Heart left ventricle (tissue), 16 donors: ENCODE data around the gene ZNF100. TPM values are rescaled to one million over a fixed set of nuclear protein-coding genes. Genes with fewer than 3 reads are reported as not detected.
"Not testable (repeated sequence)": the region's sequence is repeated elsewhere in the genome, so short reads cannot be mapped to it uniquely, and the experiment has no call there.

Experiments used
- ATAC-seq, 4 donors: fragments of 200-7000 bp; cut with Tn5 transposase; one replicate each; pipeline ENCODE4 v1.9.1; 2020 to 2022; ENCODE audit warnings: moderate library complexity in 4 of 4, mild to moderate bottlenecking in 3 of 4, moderate number of reproducible peaks in 1 of 4
- DNase-seq, 5 donors: peaks; one replicate each; pipeline ENCODE4 v3.0.0-alpha.2; 2020
- H3K27ac ChIP-seq, 12 donors: fragments of 200-600 bp; sonication (generic) in 4 of 12; one replicate each; pipeline versions ENCODE4 v1.5.0 to v1.8.0; 2016 to 2022; ENCODE audit warnings: mild to moderate bottlenecking in 2 of 12
- H3K27me3 ChIP-seq, 9 donors: fragments of 200-600 bp; sonication (generic) in 2 of 9; one replicate each; pipeline versions ENCODE4 v1.5.1 to v1.8.0; 2016 to 2022; ENCODE audit warnings: mild to moderate bottlenecking in 3 of 9
- H3K36me3 ChIP-seq, 9 donors: fragments of 200-600 bp; sonication (generic) in 2 of 9; one replicate each; pipeline versions ENCODE4 v1.5.0 to v1.8.0; 2018 to 2022; ENCODE audit warnings: mild to moderate bottlenecking in 2 of 9
- H3K4me1 ChIP-seq, 12 donors: fragments of 200-600 bp; sonication (generic) in 4 of 12; one replicate each; pipeline versions ENCODE4 v1.5.0 to v1.8.0; 2016 to 2022; ENCODE audit warnings: mild to moderate bottlenecking in 3 of 12
- H3K4me3 ChIP-seq, 12 donors: fragments of 200-600 bp; sonication (generic) in 4 of 12; one replicate each; pipeline versions ENCODE4 v1.5.0 to v1.8.0; 2017 to 2022; ENCODE audit warnings: mild to moderate bottlenecking in 9 of 12, moderate library complexity in 4 of 12
- H3K9me3 ChIP-seq, 12 donors: fragments of 200-600 bp; sonication (generic) in 4 of 12; one replicate each; pipeline versions ENCODE4 v1.5.0 to v1.8.0; 2016 to 2022; ENCODE audit warnings: mild to moderate bottlenecking in 1 of 12
- POLR2A ChIP-seq, 2 donors: fragments of 450-650 bp; IDR thresholded peaks; one replicate each; pipeline ENCODE4 v1.6.1; 2017; ENCODE audit warnings: antibody characterized with exemption in 2 of 2, mild to moderate bottlenecking in 2 of 2, moderate library complexity in 2 of 2
- WGBS, 4 donors: extraction: QIAGEN DNeasy Blood & Tissue Kit in 2 of 4; methylation state at CpG; one replicate each; pipeline versions ENCODE4 v1.1.5 to v1.1.7; 2013 to 2018; 5-methylcytosine and 5-hydroxymethylcytosine counted together
- intact Hi-C, 10 donors: fragments of 100-400 bp; cut with DNase I; formaldehyde crosslinking; loops; one replicate each; pipeline versions ENCODE4 v1.11.1 to v1.14.2; 2022
- polyA plus RNA-seq, 2 donors: library from polyadenylated mRNA; stranded (reverse); fragments of 200-250 nt; gene quantifications; one replicate each; pipeline ENCODE4 v1.2.3, GENCODE V29; 2013
- total RNA-seq, 9 donors: library from RNA; depleted of rRNA in 2 of 9; stranded (reverse); fragments of >200 nt in 2 of 9; fragmentation: NEBNext Ultra II Directional in 3 of 9; extraction: Animal tissue kit (Norgen Biotek cat#: 25700) in 3 of 9; gene quantifications; one replicate each; pipeline versions ENCODE4 v1.1.0 to v1.2.4, GENCODE V29; 2016 to 2023
- TF ChIP-seq, protein P1 (sequence below), 12 donors: fragments of 200-600 bp; sonication (generic) in 4 of 12; IDR thresholded peaks; one replicate each; pipeline versions ENCODE4 v1.5.0 to v1.8.0; 2018 to 2022; ENCODE audit warnings: antibody characterized with exemption in 12 of 12, mild to moderate bottlenecking in 5 of 12
- donor health status: ischemic (EF 13 %, LVEDD 7.1; RV severe dilation, severe dysfunction).
- donor health status: healthy with polysubstance abuse.
- donor health status: DM: no; HTN: yes; CAD: no.
- donor health status: DM: no; HTN: no; CAD: no.
- donor health status: ischemic (EF 25% LVEDD 6.9; RV normal size, moderate dysfunction).
- donor health status: ischemic (EF 25% LVEDD 5.7; RV mildly dilated, moderate dysfunction).
- donor health status: healthy.
- donor health status: DM: yes; HTN: yes; CAD: no.
- donor health status: ischemic (EF 35%, LVEDD 5.7; RV mildly dilated, moderate dysfunction).
- donor health status: nonischemic (EF 11% LVEDD 7.7; RV severe dilation, severe dysfunction).
- donor health status: DM: yes; HTN: yes; CAD: no.
- donor health status: PGD.
- donor health status: ischemic (EF 29% LVEDD 5.4; RV normal size, mild dysfunction).
- donor health status: nonischemic (EF 23%, LVEDD 6.1; RV moderate dilation, normal function).

The ZNF100 gene
- total and polyA plus RNA-seq, 11 donors = 1.8 to 8.7 (median 4.7) TPM

DNA sequence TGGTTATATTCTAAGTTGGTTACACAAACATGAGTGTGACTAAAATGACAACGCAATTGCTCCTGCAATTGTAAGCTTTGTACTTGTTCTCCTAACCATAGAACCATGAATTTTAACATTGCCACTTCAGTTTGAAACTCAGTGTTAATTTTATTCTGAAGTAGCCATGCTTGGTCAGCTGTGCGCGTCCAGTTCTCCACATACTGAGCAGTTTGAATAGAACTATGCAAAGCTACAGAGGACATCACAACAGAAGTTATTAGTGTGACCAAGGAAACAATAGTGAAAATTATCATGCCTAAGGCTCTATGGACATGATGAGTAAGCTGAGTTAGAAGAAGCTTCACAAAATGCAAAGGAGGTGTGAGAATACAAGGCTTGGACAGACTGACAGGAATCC is 19.6 kb upstream of the ZNF100 start:
- WGBS, 4 donors = 82 to 94% (median 91%) methylated on average over 3 of the region's 3 CpGs
- DNase-seq (no peak), ATAC-seq (no peak)
- H3K27ac ChIP-seq = no peak overlapping the region
- TF ChIP-seq, protein P1, sequence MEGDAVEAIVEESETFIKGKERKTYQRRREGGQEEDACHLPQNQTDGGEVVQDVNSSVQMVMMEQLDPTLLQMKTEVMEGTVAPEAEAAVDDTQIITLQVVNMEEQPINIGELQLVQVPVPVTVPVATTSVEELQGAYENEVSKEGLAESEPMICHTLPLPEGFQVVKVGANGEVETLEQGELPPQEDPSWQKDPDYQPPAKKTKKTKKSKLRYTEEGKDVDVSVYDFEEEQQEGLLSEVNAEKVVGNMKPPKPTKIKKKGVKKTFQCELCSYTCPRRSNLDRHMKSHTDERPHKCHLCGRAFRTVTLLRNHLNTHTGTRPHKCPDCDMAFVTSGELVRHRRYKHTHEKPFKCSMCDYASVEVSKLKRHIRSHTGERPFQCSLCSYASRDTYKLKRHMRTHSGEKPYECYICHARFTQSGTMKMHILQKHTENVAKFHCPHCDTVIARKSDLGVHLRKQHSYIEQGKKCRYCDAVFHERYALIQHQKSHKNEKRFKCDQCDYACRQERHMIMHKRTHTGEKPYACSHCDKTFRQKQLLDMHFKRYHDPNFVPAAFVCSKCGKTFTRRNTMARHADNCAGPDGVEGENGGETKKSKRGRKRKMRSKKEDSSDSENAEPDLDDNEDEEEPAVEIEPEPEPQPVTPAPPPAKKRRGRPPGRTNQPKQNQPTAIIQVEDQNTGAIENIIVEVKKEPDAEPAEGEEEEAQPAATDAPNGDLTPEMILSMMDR (IDR thresholded peaks at IDR 0.05) = no peak
- no peak for TF ChIP-seq POLR2A (IDR thresholded peaks at IDR 0.05)
- H3K4me1 ChIP-seq = no peaks in the 10 kb centered on the region
- H3K27me3 ChIP-seq = no peaks in the 10 kb centered on the region
- intact Hi-C loops = no loop called here
- no peaks in the 10 kb centered on the region for H3K36me3 ChIP-seq
- H3K4me3 ChIP-seq = no peak overlapping the region
- peaks cover 0 to 7% (median 0%) of the 10 kb centered on the region in 12 donors for H3K9me3 ChIP-seq

DNA sequence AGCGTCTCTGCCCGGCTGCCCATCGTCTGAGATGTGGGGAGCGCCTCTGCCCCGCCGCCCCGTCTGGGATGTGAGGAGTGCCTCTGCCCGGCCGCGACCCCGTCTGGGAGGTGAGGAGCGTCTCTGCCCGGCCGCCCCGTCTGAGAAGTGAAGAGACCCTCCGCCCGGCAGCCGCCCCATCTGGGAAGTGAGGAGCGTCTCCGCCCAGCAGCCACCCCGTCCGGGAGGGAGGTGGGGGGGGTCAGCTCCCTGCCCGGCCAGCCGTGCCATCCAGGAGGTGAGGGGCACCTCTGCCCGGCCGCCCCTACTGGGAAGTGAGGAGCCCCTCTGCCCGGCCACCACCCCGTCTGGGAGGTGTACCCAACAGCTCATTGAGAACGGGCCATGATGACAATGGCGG is 8.4 kb upstream of the ZNF100 start:
- H3K27ac ChIP-seq, H3K27me3 ChIP-seq, H3K4me3 ChIP-seq, H3K36me3 ChIP-seq, intact Hi-C loops, ATAC-seq, H3K4me1 ChIP-seq, DNase-seq, H3K9me3 ChIP-seq: not testable (repeated sequence)
- 90 to 100% (median 95%) methylated on average over 2 to 26 of the region's 30 CpGs for WGBS, 4 donors

DNA sequence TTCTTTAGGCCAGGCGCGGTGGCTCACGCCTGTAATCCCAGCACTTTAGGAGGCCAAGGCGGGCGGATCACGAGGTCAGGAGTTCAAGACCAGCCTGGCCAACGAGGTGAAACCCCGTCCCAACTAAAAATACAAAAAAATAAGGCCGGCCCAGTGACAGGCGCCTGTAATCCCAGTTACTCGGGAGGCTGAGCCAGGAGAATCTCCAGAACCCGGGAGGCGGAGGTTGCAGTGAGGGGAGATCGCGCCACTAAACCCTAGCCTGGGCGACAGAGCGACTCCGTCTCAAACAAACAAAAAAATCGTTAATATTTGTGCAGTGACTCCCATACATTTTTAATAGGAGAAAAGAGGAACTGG is 694 bp downstream of the ZNF100 start:
- Histone ChIP-seq H3K27ac (peak overlapping the region in 11 of 12 donors; percentile 71 to 90 (median 84)), H3K4me1 (peaks cover 0 to 16% (median 6%) of the 10 kb centered on the region in 12 donors), H3K4me3 (peak overlapping the region; percentile 60 to 95 (median 87)), H3K36me3 (peaks cover 0 to 39% (median 29%) of the 10 kb centered on the region in 9 donors)
- ATAC-seq = peak in 2 of 4 donors; percentile 17 to 25
- not testable (repeated sequence) for H3K9me3 ChIP-seq, H3K27me3 ChIP-seq, DNase-seq
- WGBS, 4 donors = 0 to 3% (median 1%) methylated on average over 19 of the region's 19 CpGs
- intact Hi-C loops = loop anchor here in 2 of 10 donors (5.0 to 10.0 kb wide), 2 partner anchors 86 to 262 kb away; partner anchors contain the start of gene ZNF429 (in 1 of the 2)

DNA sequence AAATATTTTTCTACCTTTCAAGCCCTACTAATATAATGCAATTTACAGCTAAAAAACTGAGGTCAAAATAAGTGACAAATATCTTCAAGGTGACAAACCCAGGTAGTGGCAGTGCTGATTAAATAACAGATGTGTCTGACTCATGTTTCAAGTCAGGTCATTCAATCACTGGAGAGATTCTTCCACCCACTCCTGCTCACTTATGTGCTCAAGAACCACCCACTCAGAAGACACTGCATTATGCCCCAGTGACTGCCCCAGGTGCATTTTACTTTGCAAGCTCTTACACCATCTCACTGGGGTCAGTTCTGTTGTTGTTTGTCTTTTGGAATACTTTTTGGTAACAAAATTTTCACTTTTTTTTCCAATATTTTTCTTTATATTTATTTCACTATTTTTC is 2.2 kb downstream of the ZNF100 start:
- Histone ChIP-seq H3K36me3 (peaks cover 0 to 54% (median 41%) of the 10 kb centered on the region in 9 donors), H3K27me3 (no peaks in the 10 kb centered on the region), H3K27ac (no peak overlapping the region), H3K9me3 (no peaks in the 10 kb centered on the region), H3K4me1 (peaks cover 0 to 16% (median 6%) of the 10 kb centered on the region in 12 donors), H3K4me3 (no peak overlapping the region)
- DNase-seq (no peak), ATAC-seq (no peak)
- TF ChIP-seq POLR2A (IDR thresholded peaks at IDR 0.05) = no peak
- TF ChIP-seq, protein P1 (IDR thresholded peaks at IDR 0.05) = no peak
- intact Hi-C loops = loop anchor here in 2 of 10 donors (5.0 to 10.0 kb wide), 2 partner anchors 87 to 260 kb away; partner anchors contain the start of gene ZNF429 (in 1 of the 2)

DNA sequence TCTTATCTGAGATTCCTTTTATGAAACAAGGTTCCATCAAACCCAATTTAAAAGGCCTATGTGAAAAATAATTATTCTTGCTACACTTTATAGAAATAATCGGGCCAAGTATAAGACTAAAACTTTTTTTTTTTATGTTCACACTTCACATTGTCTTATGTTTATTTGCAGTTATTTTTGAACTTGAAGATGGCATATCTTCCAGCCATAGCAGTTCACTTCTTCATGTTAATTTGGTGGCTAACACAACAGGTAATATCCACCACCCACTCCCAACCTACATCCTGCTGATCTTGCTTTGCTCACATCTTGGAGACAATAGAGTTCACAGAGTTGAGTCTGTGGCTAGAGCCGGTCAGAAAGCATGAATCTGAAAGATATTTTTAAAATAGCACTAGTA is 5.8 kb downstream of the ZNF100 start:
- H3K27ac ChIP-seq, H3K9me3 ChIP-seq, DNase-seq, H3K4me3 ChIP-seq, H3K27me3 ChIP-seq, ATAC-seq: not testable (repeated sequence)
- Histone ChIP-seq H3K36me3 (peaks cover 0 to 82% (median 59%) of the 10 kb centered on the region in 9 donors), H3K4me1 (peaks cover 0 to 12% (median 5%) of the 10 kb centered on the region in 12 donors)
- intact Hi-C loops = loop anchor here in 1 of 10 donors (10.0 kb wide), 1 partner anchor 257 kb away; the partner anchor contains the start of gene ZNF429
- 26 to 87% (median 58%) methylated on average over 2 of the region's 2 CpGs for WGBS, 4 donors

DNA sequence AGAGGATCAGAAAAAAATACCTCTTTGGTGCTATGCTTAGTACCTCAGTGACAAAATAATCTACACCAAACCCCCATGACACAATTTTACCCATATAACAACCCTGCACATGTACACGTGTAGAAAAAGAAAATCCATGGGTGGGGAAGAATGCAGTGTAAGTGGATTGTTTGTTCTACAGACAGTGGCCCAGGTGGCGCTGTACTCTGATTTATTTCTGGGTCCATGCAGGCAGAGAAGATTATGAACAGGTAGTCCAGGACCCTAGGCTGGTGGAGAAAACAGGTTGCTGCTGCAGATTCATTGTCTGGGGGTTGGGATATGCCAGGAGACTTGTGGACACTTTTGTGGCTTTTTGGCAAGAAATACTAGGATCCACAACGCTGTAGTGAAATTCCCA is 9.1 kb downstream of the ZNF100 start:
- H3K36me3 ChIP-seq = peaks cover 0 to 68% (median 52%) of the 10 kb centered on the region in 9 donors
- no peak for ATAC-seq
- intact Hi-C loops = no loop called here

DNA sequence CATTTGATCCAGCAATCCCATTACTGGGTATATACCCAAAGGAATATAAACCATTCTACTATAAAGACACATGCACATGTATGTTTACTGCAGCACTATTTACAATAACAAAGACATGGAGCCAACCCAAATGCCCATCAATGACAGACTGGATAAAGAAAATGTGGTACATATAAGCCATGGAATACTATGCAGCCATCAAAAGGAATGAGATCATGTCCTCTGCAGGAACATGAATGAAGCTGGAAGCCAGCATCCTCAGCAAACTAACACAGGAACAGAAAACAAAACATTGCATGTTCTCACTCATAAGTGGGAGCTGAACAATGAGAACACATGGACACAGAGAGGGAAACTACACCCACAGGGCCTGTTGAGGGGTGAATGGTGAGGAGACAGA is 11.8 kb downstream of the ZNF100 start:
- intact Hi-C loops, H3K27ac ChIP-seq, H3K9me3 ChIP-seq, H3K4me3 ChIP-seq, ATAC-seq, H3K27me3 ChIP-seq, H3K4me1 ChIP-seq, DNase-seq: not testable (repeated sequence)
- peaks cover 0 to 66% (median 40%) of the 10 kb centered on the region in 9 donors for H3K36me3 ChIP-seq

More for the DNA sequence above, 9.1 kb downstream of the ZNF100 start:
- Histone ChIP-seq H3K9me3 (peaks cover 0 to 7% (median 0%) of the 10 kb centered on the region in 12 donors), H3K4me1 (no peaks in the 10 kb centered on the region), H3K27ac (no peak overlapping the region), H3K4me3 (no peak overlapping the region), H3K27me3 (no peaks in the 10 kb centered on the region)
- TF ChIP-seq, protein P1 (IDR thresholded peaks at IDR 0.05) = no peak
- no peak for TF ChIP-seq POLR2A (IDR thresholded peaks at IDR 0.05)
- 81 to 89% (median 87%) methylated on average over 3 of the region's 3 CpGs for whole genome bisulfite sequencing, 4 donors
- DNase-seq = no peak
